Neural crest cell (in vitro differentiated cells): ENCODE results near the gene APLNR. TPM values are rescaled to one million over a fixed set of nuclear protein-coding genes. Genes with fewer than 3 reads are reported as not detected.

Source experiments
- DNase-seq: peaks from one replicate; pipeline ENCODE4 v3.0.0; 2021; ENCODE audit warnings: low read depth, mixed read lengths, low spot score
- H3K27ac Mint-ChIP-seq: one replicate; pipeline ENCODE4 v1.8.0; 2021; ENCODE audit warnings: mild to moderate bottlenecking, mixed read lengths; ENCODE audit not compliant: unreplicated experiment
- H3K27me3 Mint-ChIP-seq: 2 replicates; pipeline ENCODE4 v1.8.0; 2021; ENCODE audit warnings: low read depth, mild to moderate bottlenecking, mixed read lengths
- H3K36me3 Mint-ChIP-seq: 2 replicates; pipeline ENCODE4 v1.8.0; 2021; ENCODE audit warnings: low read depth, mild to moderate bottlenecking, mixed read lengths
- H3K4me1 Mint-ChIP-seq: 2 replicates; pipeline ENCODE4 v1.8.0; 2021; ENCODE audit warnings: mixed read lengths
- H3K4me3 Mint-ChIP-seq: one replicate; pipeline ENCODE4 v1.8.0; 2021; ENCODE audit warnings: mild to moderate bottlenecking, mixed read lengths
- H3K9me3 Mint-ChIP-seq: 2 replicates; pipeline ENCODE4 v1.8.0; 2021; ENCODE audit warnings: mixed read lengths
- total RNA-seq: library from RNA; stranded (reverse); gene quantifications from 2 replicates; pipeline ENCODE4 v1.2.1, GENCODE V29; 2021
- TF ChIP-seq, protein P1 (sequence below): fragments of 200-600 bp; sonication (generic); conservative IDR thresholded peaks from 2 replicates; pipeline ENCODE4 v1.5.0; 2021; ENCODE audit warnings: antibody characterized with exemption, mild to moderate bottlenecking

The APLNR gene
- total RNA-seq, 1 donor from 2014 or later, result 3.9 TPM

DNA sequence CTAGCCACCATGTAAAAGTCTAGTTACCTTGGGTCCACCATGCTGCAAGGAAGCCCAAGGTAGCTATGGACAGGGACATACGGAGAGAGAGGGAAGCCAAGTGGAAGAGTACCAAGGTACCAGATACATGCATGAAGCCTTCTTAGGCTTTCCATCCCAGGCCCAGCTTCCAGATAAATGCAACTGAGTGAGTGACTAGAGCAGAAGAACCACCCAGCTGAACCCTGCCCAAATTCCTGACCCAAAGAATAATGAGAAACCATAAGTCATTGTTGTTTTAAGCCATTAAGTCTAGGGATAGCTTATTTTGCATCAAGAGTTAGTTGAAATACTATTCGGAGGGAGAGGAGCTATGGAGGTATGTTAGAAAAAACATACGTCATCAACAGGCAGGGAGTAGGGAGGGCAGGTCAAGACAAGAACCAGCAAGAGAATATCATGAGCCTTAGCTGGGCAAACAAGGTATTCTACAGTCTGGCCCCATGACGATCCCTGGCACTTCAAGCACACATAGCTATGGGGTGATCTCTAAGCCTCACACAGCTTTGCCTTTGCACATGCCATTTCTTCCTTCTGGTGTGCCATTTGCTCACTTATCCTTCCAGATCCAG, 36.5 kb upstream of the APLNR start:
- Mint-ChIP-seq H3K27me3 (no peaks in the 10 kb centered on the region), H3K9me3 (peaks cover 3% of the 10 kb centered on the region), H3K36me3 (no peaks in the 10 kb centered on the region), H3K27ac (no peak overlapping the region), H3K4me1 (peaks cover 8% of the 10 kb centered on the region), H3K4me3 (no peak overlapping the region)
- TF ChIP-seq, protein P1, sequence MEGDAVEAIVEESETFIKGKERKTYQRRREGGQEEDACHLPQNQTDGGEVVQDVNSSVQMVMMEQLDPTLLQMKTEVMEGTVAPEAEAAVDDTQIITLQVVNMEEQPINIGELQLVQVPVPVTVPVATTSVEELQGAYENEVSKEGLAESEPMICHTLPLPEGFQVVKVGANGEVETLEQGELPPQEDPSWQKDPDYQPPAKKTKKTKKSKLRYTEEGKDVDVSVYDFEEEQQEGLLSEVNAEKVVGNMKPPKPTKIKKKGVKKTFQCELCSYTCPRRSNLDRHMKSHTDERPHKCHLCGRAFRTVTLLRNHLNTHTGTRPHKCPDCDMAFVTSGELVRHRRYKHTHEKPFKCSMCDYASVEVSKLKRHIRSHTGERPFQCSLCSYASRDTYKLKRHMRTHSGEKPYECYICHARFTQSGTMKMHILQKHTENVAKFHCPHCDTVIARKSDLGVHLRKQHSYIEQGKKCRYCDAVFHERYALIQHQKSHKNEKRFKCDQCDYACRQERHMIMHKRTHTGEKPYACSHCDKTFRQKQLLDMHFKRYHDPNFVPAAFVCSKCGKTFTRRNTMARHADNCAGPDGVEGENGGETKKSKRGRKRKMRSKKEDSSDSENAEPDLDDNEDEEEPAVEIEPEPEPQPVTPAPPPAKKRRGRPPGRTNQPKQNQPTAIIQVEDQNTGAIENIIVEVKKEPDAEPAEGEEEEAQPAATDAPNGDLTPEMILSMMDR, result no peak
- DNase-seq, result no peak

GRCh38 chr11:57269571-57270021, 32.5 kb upstream of the APLNR start:
- Mint-ChIP-seq H3K27ac (no peak overlapping the region), H3K4me3 (no peak overlapping the region), H3K27me3 (no peaks in the 10 kb centered on the region), H3K36me3 (peaks cover 2% of the 10 kb centered on the region), H3K4me1 (no peaks in the 10 kb centered on the region), H3K9me3 (peaks cover 11% of the 10 kb centered on the region)
- TF ChIP-seq, protein P1, result no peak
- DNase-seq, result no peak

DNA sequence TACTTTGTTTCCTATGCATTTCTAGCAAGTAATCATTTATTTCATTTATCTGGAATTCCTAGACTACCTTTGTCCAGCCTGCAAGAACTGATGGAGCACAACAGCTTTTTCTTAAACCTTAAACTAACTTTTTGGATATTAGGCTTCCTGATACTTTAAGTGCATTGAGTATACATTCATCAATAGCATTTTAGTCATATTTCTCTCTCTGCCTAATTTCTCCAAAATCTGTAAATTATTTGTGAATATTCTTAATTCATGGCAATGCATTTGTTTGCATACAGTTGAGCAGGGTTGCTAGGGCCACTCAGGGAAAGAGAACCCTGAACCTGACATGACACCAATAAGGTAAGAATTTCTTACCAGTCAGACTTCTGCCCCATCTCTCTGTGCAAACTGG, 29.1 kb upstream of the APLNR start:
- H3K27me3 Mint-ChIP-seq, result no peaks in the 10 kb centered on the region
- peaks cover 2% of the 10 kb centered on the region for H3K36me3 Mint-ChIP-seq
- no peak overlapping the region for H3K27ac Mint-ChIP-seq
- H3K4me1 Mint-ChIP-seq, result no peaks in the 10 kb centered on the region
- TF ChIP-seq, protein P1, result no peak
- DNase-seq, result no peak
- H3K4me3 Mint-ChIP-seq, result no peak overlapping the region
- peaks cover 8% of the 10 kb centered on the region for H3K9me3 Mint-ChIP-seq

- H3K36me3 Mint-ChIP-seq, result peaks cover 2% of the 10 kb centered on the region
- H3K4me3 Mint-ChIP-seq, result no peak overlapping the region
- H3K9me3 Mint-ChIP-seq, result peaks cover 10% of the 10 kb centered on the region
- H3K4me1 Mint-ChIP-seq, result no peaks in the 10 kb centered on the region
- H3K27ac Mint-ChIP-seq, result no peak overlapping the region
- TF ChIP-seq, protein P1, result no peak
- DNase-seq, result no peak
- H3K27me3 Mint-ChIP-seq, result no peaks in the 10 kb centered on the region
Observed at GRCh38 chr11:57263351-57263750, 26.3 kb upstream of the APLNR start.

DNA sequence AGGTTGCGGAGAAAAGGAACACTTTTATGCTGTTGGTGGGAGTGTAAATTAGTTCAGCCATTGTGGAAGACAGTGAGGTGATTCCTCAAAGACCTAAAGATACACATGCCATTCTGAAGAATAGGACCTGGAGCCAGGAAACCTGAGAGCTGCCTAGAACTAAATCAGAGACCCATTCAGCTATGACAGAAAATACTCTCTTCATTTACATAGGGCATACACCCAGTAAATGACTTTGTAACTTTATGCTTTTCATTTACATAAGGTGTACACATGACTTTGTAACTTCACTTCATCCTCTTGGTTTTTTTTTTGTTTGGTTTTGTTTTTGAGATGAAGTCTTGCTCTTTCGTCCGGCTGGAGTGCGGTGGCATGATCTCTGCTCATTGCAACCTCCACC, 25.1 kb upstream of the APLNR start:
- H3K9me3 Mint-ChIP-seq, result peaks cover 7% of the 10 kb centered on the region
- H3K36me3 Mint-ChIP-seq, result peaks cover 2% of the 10 kb centered on the region
- H3K27ac Mint-ChIP-seq, result no peak overlapping the region
- TF ChIP-seq, protein P1, result no peak
- H3K4me3 Mint-ChIP-seq, result no peak overlapping the region
- H3K27me3 Mint-ChIP-seq, result no peaks in the 10 kb centered on the region
- no peak for DNase-seq
- H3K4me1 Mint-ChIP-seq, result no peaks in the 10 kb centered on the region
